ENCODE data around the gene ZSCAN10.

ZSCAN10 gene

DNA sequence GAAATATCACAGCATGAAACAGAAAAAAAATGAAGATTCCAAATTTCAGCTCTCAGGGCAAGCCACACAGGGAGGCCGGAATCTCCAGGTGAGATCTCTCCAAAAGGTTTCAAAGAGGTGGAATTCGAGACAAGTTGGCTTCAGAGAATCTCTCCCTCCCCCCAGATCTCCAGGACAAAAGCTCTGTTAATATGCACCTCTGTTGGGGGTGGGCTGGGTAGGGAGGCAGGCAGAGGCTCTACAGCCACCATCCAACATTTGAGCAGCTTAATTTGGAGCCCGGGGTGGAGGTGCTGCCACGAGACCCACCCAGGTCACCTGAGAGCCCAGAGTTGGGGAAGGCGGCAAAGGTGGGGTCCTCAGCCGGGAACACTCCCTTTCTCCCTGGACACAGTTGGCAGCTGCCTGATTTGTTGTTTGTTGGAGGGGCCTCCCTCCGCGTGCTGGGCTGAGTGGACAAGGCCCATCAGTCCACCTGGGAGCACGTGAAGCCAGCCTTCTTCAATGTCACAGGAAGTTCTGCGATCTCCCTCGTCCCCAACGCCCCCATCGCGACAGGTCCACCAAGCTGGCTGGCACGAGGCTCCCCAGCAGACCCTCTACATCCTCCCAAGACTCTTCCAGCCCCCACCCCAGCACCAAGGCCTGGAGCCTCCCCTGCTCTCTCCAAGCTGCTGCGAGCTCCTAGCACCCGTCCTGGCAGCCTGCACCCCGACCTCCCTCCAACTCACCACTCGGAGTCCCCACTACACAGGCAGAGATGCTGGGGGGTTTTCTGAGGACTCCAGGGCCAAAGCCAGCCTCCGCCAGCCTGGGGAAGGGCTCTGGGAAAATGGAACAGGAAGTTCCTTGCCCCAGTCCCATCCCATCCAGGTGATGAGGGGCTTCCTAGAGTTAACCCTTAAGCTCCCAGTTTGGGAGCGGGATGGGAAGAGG is at the start of gene ZSCAN10:
ZSCAN10 (minus strand) TSS at position 836 of the 936 bp plus-strand sequence. CDS start 6,357 bp downstream, outside the sequence.
- TF ChIP-seq, protein P1, sequence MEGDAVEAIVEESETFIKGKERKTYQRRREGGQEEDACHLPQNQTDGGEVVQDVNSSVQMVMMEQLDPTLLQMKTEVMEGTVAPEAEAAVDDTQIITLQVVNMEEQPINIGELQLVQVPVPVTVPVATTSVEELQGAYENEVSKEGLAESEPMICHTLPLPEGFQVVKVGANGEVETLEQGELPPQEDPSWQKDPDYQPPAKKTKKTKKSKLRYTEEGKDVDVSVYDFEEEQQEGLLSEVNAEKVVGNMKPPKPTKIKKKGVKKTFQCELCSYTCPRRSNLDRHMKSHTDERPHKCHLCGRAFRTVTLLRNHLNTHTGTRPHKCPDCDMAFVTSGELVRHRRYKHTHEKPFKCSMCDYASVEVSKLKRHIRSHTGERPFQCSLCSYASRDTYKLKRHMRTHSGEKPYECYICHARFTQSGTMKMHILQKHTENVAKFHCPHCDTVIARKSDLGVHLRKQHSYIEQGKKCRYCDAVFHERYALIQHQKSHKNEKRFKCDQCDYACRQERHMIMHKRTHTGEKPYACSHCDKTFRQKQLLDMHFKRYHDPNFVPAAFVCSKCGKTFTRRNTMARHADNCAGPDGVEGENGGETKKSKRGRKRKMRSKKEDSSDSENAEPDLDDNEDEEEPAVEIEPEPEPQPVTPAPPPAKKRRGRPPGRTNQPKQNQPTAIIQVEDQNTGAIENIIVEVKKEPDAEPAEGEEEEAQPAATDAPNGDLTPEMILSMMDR (conservative IDR thresholded peaks at IDR 0.05): no peak
- no peak within 1 kb of the TSS for H3K27ac ChIP-seq

DNA sequence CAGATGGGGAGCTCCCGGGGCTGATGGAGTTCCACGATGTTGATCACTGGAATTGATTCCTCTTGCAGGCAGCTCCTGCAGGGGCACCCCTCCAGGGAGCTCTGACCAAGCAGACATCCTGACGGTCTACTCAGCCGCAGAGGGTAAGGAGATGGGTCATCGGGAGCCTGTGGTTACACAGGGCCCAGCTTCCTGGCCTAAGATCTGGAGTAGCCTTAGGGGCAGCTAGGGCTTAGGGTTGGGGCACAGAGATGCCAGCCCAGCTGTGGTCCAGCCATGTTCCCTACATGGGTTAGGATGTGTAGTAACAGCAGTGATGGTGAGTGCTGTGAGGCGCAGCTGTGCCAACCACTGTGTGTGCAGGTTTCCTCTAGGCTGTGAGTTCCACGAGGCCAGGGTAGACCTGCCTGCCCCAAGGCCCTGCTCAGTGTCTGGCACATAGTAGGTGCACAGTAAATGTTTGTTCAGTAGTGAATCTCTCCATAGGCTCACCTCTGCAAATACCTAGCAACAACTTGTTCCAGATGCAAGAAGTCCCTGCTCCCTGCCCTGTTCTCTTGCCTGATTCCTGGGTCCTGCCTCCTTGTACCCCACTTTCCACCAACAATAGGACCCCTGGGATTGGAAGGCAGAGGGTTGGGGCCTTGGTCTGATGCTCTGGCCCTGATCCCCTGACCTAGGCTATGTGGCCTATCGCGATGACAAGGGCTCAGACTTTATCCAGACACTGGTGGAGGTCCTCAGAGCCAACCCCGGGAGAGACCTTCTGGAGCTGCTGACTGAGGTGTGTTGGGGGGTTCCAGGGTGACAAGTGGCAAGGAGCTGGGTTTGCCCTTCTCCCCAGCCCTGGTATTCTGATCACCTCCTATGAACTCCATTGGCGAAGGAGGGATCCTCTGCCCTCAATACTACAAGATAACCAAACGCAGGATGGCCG is 49.4 kb upstream of the ZSCAN10 start:
- TF ChIP-seq, protein P1 (conservative IDR thresholded peaks at IDR 0.05): no peak
- no peak overlapping the region for H3K27ac ChIP-seq

DNA sequence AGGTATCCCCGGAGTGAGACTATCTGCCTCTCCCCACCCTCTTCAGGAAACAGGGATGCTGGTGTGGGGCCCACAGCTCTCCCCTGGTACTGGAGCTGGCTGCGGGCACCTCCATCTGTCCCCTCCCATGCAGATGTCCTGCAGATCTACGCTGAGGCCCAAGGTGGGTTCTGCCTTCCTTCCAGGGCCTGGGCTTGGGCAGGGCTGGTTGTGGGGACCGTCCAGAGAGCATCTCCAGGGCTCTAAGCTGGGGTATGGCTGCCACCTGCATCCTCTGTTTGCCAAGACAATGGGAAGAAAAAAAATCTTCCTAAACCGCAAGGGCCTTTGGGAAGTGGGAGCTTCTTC is 48.6 kb upstream of the ZSCAN10 start:
- H3K27ac ChIP-seq: no peak overlapping the region
- TF ChIP-seq, protein P1 (conservative IDR thresholded peaks at IDR 0.05): no peak

DNA sequence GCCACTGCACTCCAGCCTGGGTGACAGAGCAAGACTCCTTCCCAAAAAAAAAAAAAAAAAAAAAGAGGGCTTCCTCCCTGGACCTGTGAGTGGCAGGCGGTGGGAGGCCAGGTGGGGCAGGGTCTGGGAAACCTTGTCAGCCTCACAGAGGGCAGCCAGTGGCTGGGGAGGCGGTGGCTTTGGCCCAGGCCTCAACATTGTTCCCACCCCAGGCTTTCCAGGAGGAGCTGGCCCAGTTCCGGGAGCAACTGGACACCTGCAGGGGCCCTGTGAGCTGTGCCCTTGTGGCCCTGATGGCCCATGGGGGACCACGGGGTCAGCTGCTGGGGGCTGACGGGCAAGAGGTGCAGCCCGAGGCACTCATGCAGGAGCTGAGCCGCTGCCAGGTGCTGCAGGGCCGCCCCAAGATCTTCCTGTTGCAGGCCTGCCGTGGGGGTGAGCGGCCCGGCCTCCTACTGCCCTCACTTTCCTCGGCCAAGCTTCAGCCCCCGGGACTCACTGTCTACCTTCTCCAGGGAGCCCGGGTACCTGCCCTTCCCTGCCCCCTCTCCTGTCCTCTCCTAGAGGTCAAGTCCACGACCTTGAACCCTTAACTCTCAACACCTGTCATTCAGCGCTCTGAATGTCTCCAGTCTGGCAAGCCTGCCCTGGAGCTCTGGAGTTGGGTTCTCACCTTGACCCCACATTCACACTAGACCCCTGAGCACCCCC is 48.1 kb upstream of the ZSCAN10 start:
- TF ChIP-seq, protein P1 (conservative IDR thresholded peaks at IDR 0.05): no peak
- no peak overlapping the region for H3K27ac ChIP-seq

DNA sequence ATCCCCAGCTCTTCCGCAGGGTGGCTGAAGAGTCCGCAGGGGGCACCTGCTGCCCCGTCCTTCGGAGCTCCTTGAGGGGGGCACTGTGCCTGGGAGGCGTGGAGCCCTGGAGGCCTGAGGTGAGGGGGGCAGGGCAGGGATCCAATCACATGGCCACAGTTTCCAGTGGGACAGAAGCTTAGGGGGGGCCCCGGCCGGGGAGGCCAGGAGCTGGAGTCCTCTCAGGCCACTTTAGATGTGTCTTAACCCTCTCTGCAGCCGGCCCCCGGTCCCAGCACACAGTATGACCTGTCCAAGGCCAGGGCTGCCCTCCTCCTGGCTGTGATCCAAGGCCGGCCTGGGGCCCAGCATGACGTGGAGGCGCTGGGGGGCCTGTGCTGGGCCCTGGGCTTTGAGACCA is 46.6 kb upstream of the ZSCAN10 start:
- TF ChIP-seq, protein P1 (conservative IDR thresholded peaks at IDR 0.05): no peak
- H3K27ac ChIP-seq: no peak overlapping the region

DNA sequence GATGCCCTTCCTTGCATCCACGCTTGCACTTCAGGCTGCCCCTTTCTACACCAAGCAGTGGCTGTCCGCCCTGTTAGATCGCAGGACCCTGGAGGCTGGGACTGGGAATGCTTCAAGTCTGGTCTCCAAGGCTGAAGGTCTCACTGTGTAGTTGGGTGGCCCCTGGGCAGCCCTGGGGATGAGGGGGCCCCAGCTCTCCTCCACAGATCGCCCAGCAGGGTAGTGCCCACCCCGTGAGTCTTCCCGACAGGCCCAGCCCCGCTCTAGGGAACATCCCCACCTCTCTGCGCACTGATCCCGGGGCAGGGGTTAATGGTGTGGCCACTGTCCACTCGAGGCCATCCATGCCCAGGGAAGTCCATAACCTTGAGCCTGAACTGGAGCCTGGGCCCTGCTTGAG is 46.1 kb upstream of the ZSCAN10 start:
- TF ChIP-seq, protein P1 (conservative IDR thresholded peaks at IDR 0.05): no peak
- H3K27ac ChIP-seq: no peak overlapping the region
